HG03025 (cell line): ENCODE measurements around the gene SETX.
"Not testable (repeated sequence)": the region's sequence is repeated elsewhere in the genome, so short reads cannot be mapped to it uniquely, and the experiment has no call there.

Experiments used
- ATAC-seq: cut with Tn5 transposase; IDR thresholded peaks from one replicate; pipeline ENCODE4 v1.9.1; 2021; ENCODE audit warnings: mild to moderate bottlenecking, moderate library complexity; ENCODE audit not compliant: unreplicated experiment, low FRiP score

Gene SETX

GRCh38 chr9:132288361-132288760 lies 66.4 kb downstream of the SETX start:
- no peak for ATAC-seq

DNA sequence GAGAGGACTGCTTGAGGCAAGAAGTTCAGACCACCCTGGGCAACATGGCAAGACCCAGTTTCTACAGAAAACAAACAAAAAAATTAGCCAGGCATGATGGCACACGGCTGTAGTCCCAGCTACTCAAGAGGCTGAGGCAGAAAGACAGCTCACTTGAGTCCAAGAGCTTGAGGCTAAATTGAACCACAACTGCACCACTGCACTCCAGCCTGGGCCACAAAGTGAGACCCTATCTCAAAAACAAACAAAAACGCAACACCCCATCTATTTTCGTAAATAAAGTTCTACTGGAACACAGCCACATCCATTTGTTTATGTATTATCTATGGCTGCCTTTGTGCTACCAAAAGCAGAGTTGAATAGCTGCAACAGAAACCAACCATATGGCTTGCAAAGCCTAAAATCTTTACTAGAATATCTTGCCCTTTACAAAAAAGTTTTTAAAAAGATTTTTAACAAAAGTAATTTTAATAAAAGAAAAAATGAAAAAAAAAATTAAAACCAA lies 67.5 kb downstream of the SETX start:
- ATAC-seq: no peak

DNA sequence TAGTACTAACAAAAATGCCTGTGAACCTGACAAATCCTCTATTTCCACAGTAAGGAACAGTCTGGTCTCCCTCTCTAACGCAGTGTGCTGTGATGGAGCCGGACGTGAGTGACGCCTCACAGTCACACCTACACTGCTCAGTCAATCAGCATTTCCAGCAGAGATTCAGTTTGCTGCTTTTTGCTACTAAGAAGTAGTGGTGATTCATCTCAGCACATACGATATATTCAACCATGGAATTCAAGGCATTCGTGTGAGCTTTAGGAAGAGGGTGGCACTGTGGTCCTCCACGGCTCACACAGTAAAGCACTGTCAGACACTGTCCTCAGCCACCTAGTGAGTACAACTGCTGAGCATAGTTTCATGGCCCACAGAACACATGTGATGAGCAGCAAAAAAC lies 70.9 kb downstream of the SETX start:
- ATAC-seq: no peak

- no peak for ATAC-seq
Observed at GRCh38 chr9:132283165-132283564, 71.6 kb downstream of the SETX start.

- ATAC-seq: no peak
Observed at GRCh38 chr9:132274861-132275260, 79.9 kb downstream of the SETX start.

GRCh38 chr9:132269704-132270516 lies 84.9 kb downstream of the SETX start:
- not testable (repeated sequence) for ATAC-seq

DNA sequence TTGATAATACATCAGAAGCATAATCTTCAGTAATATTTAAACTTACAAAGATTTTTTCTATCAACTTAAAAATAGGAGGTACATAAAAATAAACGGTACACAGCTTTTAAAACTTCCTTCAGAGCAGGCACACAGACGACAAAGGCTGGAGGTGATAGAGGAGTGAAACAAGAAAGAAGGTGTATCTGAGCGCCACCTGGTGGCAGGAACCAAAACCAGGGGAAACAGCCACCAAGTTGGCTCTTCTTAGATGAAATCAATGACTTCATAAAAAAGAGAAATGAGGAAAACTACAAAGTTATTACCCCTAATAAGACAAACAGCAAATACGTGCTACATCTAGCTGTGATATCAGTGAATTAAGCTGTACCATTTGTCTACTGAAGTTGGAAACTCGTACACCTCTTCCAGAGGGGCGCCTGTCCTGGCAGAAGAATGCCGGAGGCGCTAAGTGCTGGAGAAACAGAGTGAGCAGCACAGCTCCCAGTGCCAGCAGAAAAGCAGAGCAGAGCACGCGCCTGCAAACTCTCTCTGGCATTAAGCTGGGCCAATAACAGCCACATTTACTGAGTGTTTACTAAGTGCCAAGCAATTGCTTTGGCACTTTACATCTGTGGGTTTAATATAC lies 85.9 kb downstream of the SETX start:
- ATAC-seq: no peak

- no peak for ATAC-seq
Observed at GRCh38 chr9:132267660-132268059, 87.1 kb downstream of the SETX start.

DNA sequence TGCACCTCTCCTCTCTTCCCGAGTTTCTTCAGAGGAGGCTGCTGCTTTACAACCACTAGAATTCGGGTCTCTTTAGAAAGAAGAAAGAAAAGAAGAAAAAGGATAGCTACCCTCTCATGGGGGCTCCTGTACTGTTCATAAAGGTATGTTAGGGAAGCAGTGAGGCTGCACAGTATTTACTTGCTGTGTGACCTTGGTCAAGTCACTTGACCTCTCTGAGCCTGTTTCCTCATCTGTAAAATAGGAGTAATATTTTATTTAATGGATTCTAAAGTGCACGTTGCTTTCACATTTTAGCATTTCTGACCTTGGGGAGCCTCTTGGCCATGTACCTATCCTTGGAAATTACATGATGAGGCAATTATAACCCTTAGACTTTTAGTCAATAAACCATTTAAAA lies 88.8 kb downstream of the SETX start:
- no peak for ATAC-seq

DNA sequence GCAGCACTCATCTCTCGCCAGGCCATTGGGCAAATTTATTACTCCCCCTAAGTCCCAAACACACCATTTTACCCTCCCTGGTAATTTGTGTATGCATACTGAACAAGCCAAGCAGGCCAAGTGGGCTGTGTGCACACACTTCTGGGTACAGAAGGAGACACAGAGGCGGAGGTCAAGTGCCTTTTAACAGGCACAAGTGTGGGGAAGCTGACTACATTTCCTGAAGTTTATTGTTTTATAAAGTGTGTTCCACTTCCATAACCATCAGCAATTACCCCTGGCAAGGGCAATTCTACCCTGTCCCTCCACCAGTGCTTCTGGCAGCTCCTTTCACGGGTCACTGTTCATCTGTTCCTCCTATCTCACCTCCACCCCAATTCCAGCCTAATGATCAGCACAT lies 93.9 kb downstream of the SETX start:
- ATAC-seq: no peak

- no peak for ATAC-seq
Observed at GRCh38 chr9:132250324-132251262, 104.2 kb downstream of the SETX start.

DNA sequence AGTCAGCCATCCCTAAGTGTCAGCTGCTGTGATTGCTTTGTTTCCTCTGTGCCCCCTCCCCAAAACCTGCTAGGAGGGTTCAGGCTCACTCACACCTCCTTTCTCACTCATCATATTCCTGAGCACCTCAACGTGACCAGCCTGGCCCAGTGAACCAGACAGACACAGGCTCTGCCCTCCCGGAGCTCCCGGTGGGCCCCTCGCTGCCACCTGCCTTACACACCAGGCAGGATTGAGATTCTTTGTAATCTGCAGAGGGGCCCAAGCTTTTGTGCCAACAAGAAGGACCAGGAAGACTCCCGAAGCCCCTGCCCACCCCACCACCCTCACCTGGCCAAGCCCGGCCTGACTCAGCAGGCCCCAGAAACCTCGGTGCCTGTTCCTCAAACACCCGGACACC lies 105.1 kb downstream of the SETX start:
- no peak for ATAC-seq

GRCh38 chr9:132249123-132249522 lies 105.7 kb downstream of the SETX start:
- ATAC-seq: no peak

DNA sequence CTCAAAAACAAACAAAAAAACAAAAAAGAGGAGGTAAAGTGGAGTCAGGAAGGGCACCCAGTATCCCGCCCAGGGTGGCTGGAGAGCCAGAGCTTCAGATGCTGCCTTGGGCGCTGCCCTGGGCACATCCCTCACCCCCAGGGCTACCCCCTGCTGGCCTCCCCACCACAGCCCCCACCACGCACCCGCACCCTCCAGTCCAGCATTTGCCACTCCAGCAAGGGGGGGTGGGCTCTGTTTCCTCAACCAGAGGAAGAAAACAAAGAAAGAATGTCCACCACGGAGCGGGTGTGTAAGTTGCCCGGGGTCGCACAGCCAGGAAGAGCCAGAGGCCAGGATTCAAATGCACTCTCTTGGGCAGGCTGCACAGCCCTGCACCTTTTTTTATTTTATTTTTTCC lies 106.8 kb downstream of the SETX start:
- no peak for ATAC-seq

GRCh38 chr9:132245465-132245864 lies 109.3 kb downstream of the SETX start:
- no peak for ATAC-seq

- no peak for ATAC-seq
Observed at GRCh38 chr9:132244582-132245455, 110.0 kb downstream of the SETX start.

DNA sequence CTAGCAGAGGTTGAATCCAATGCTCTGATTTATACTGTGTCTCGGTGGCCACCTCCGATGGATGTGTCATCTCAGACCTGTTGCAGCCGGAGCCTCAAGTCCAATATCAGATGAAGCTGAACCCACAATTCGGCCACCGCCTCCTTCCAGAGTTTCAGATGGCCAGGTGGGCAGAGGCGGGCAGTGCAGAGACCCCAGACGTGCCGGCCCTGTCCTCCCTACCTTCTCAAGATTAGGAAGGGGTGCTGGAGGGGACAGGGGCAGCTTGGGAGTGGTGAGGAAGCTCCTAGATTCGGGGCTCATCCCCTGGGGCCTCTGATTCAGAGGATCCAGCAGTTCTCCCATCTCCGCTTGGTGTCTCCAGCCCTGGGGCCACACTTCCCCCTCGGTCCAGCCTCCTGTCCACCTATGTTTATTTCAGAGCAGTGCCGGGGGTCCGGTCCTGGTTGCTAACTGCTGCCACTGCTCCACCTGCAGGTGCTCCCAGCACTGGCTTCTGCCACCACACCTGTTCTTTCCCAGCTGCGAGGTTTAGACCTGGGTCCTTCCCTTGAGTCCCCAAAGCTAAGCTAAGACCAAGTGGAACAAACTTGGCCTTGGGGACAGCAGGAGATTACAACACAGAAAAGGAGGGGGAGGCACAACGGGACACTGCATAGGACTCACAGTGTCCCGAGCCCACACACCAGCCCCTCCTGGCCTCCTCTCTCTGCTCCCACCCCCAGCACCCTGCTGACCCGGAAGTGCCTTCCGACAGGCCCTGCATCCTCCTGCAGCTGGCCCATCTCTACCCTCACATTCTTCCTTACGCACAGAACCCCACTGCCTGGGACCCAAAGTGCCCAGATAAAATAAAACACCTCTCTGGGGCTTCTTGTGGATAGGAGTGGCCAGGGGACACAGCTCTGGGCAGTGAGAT lies 111.4 kb downstream of the SETX start:
- ATAC-seq: no peak

- ATAC-seq: no peak
Observed at GRCh38 chr9:132242621-132243155, 112.1 kb downstream of the SETX start.
